ENCODE results near the gene SNTG2.
A peak's percentile ranks its signal among the peaks of the same experiment; 100 is the strongest.
"Not testable (repeated sequence)": the region's sequence is repeated elsewhere in the genome, so short reads cannot be mapped to it uniquely, and the experiment has no call there.

Gene SNTG2

GRCh38 chr2:1104364-1104763, 153.7 kb downstream of the SNTG2 start:
- no peak for DNase-seq

GRCh38 chr2:1106344-1106743, 155.7 kb downstream of the SNTG2 start:
- DNase-seq = not testable (repeated sequence)

GRCh38 chr2:1115843-1116539, 165.3 kb downstream of the SNTG2 start:
- DNase-seq = no peak

- no peak for DNase-seq
These were observed 166.9 kb downstream of the SNTG2 start for GRCh38 chr2:1117569-1117968.

DNA sequence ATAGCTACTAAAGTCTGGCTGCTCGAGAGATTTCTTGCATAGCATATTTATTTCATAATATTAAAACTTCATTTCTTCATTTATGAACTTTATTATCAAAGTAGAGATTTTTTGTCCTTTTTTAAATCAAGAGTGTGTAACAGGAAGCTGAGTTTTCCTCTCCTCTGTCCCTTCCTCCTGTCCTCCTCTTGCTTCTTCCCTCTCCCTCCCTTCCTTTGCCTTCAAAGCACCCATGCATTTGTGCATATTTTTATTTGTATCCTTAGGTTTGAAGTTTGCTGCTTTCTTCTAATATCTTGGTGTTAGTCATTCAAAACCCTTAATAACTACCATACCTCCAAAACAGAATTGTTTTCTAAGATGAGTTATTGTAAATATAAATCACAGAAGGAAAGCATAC, 174.6 kb downstream of the SNTG2 start:
- no peak for DNase-seq

DNA sequence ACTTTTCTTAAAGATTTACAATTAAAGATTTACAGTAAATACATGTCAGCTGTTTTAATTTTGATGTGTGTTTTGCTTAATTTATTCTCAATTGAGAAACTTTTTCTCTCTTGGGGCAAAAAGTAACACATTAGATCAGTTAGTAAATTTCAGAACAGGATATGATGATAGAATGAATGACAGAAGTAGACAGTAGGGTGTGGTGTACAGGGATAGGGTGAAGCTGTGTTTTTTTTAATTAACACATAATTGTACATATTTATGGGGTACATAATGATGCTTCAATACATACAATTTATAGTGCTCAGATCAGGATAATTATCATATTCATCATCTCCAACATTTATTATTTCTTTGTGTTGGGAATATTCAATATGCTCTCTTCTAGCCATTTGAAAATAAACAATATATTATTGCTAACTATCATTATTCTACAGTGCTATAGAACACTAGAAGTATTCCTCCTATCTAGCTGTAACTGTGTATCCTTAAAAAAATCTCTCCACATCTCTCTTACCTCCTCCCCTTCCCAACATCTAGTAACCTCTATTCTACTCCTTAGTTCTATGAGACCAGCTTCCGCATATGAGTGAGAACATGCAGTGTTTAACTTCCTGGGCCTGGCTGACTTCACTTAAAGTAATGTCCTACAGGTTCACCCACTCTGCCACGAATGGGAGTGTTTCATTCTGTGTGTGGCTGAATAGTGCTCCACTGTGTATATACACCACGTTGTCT, 175.2 kb downstream of the SNTG2 start:
- DNase-seq = no peak

- no peak for DNase-seq
These were observed 179.3 kb downstream of the SNTG2 start for GRCh38 chr2:1129982-1130381.

DNA sequence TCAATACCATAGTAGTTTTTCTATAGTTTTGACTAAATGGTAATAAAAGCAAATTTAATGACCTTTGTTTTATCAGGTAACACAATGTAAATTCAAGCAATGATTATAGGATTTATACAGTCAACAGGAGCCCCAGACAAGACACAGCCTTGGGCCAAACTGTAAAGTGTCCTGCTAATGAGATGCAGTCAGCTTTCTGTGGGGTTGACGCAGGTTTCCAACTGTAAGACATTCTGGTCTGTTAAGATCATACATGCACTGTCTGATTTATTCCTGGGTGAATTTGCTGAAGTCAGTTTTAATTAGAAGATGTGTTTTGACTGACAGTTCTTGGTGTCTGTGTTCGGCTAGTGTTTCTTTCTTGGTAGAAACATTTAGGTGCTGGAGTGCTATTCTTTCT, 180.3 kb downstream of the SNTG2 start:
- DNase-seq = no peak

- DNase-seq = no peak
These were observed 181.8 kb downstream of the SNTG2 start for GRCh38 chr2:1132328-1132969.

DNA sequence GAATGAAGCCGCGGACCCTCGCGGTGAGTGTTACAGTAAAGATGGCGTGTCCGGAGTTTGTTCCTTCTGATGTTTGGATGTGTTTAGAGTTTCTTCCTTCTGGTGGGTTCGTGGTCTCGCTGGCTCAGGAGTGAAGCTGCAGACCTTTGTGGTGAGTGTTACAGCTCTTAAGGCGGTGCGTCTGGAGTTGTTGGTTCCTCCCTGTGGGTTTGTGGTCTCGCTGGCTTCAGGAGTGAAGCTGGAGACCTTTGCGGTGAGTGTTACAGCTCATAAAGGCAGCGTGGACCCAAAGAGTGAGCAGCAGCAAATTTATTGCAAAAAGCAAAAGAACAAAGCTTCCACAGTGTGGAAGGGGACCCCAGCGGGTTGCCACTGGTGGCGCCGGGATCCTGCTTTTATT, 183.2 kb downstream of the SNTG2 start:
- DNase-seq = not testable (repeated sequence)

GRCh38 chr2:1134629-1135028, 184.0 kb downstream of the SNTG2 start:
- no peak for DNase-seq

GRCh38 chr2:1136067-1136466, 185.4 kb downstream of the SNTG2 start:
- DNase-seq = no peak

DNA sequence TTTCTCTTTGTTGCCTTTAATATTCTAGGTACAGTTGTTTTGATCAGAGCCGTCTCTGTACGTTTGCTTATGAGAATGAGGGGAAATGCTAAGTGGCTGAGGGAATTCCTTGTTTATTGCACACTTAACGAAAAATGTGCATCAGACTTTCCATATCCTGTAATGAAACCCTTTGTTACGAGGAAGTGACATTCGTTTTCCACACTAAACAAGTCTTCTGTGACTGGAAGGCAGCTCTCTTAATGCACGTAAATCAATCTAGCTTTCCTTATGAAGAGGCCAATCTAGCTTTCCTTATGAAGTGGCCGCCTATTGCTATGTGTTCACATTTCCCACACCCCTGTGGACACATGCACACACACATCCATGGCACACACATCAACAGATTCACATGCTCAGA, 186.2 kb downstream of the SNTG2 start:
- DNase-seq = no peak

GRCh38 chr2:1137264-1137663, 186.6 kb downstream of the SNTG2 start:
- no peak for DNase-seq

DNA sequence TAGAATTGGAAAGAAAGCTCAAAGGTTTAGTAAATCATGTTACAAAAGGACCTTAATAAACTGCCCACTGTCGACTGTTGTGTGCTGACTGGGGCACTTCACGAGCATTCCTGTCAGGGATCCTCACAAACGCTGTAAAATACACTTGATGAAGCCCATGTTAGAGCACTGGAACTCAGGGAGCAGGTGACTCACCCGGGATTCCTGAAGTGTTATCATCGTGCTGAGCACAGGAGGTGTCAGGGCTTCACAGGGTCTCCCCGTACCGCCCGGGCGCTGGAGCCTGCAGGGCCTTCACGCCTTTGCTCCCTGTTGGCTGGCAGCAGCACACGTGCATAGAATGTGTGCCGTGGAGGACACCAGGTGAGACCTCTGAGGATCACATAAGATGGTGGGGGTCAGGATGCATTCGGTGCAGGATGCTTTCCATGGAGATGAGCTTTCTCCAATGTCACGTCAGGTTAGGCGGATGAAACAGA, 187.3 kb downstream of the SNTG2 start:
- DNase-seq = no peak

GRCh38 chr2:1140389-1141003, 189.8 kb downstream of the SNTG2 start:
- DNase-seq = peak; percentile 47

DNA sequence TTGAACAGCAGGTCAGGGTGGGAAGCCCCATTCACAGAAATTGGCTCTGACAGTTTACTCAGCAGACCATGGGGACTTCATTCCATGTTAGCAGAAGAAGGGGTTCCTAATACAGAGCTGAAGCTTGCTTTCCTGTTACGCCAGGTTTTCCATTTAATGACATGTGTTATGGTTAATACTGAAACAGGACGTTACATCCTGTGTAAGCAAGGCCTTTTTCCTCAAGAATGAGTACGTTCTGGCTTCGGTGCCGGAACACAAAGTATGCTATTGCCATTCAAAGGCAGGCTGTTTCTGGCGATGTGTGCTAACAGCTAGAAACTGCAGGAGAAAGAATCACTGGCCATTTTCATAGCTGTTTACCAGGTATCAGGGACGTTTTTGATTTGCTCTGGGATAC, 190.4 kb downstream of the SNTG2 start:
- no peak for DNase-seq

DNA sequence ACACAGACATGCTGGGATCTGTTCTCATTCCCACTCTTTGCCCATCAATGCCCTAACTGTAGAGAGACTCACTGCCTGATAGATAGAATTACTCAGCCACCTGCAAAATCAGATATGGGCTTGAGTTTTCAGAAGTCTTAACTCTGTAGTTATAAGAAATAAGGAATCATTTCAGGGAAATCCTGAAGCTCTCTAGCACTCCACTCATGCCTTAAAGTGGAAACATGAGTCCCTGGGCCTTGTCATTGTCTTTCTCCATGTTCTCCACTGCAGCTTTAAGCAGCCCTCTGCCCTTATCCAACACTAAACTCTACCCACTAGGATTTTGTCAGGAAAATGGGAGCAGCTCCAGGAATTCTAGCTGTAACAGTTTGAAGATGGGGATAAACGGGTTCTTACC, 192.5 kb downstream of the SNTG2 start:
- no peak for DNase-seq

DNA sequence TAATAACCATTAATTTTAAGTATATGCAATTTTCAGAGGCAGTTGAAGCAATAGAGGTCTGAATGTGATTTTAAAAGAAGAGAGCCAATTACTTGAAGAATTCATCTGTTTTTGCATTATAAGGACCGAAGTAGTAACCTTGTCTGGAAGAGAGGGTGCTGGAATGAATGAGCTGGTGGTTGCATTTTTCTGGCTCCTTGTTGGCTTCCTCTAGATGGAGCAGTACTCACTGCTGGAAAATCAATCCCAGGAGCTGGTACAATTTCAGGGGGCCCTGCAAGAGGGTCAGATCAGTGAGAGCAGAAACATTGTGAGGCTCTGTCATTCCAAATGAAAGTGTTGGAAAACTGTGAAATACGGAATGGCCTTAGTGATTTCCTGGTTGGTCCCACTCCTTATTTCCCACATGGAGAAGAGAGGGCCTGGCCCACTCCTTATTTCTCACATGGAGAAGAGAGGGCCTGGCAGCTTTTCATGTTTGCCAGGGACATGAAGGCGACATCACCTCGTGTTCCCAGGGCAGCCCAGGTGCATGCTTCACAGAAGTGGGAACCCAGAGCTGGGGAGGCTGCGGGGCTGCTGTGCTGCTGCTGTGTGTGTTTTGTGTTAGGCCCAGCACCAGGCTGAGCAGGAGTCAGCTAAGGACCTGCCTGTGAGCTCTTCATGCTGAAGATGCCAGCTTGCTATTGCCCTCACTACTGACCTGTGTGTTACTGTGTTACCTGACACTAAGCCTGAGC, 197.4 kb downstream of the SNTG2 start:
- no peak for DNase-seq

GRCh38 chr2:1150724-1151511, 200.3 kb downstream of the SNTG2 start:
- DNase-seq = no peak

DNA sequence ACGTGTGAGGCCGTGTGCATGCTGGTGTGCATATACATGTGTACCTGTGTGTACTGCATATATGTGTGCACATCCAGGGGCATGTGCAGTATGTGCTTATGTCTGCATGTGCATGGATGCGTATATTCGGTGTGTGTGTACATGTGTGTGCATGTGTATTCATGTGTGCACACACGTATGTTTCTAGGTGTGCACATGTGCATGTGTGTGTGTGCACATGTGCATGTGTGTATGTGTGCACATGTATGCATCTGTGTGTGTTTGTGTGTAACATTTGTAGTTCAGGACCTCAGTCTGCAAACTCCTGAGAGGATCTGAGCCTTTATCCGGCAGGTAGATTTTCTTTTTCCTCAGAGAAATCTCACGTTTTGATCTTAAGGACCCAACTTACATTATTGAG, 201.7 kb downstream of the SNTG2 start:
- DNase-seq = no peak

DNA sequence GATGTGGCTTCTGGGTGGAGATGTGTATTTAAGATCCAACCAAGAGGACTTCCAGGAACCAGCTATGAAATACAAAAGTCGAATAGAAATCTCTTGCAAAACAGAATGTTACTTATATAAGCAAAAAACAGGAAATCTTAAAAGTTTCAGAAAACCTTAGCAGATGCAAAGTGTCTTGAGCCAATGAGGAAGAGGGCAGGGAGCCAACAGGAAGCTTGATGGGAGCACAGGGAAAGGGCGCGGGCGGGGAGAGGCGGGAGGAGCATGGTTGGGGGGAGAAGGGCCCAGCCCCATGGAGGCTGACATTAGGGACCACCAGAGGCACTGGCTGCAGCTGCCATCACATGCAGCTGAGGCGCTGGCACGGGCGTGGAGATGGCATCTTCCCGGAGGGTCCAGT, 203.3 kb downstream of the SNTG2 start:
- DNase-seq = no peak

All from OCI-M1 (cell line).